NB4 (cell line): ENCODE data around the gene CDKN2D.

Source experiments
- POLR2A ChIP-seq: IDR thresholded peaks from 2 replicates; pipeline ENCODE4 v1.6.1; 2011; ENCODE audit warnings: mild to moderate bottlenecking; ENCODE audit not compliant: insufficient read length; ENCODE audit errors: extremely low read depth
- TF ChIP-seq, protein P1 (sequence below): IDR thresholded peaks from one replicate; pipeline ENCODE4 v1.5.1; 2012; ENCODE audit warnings: low read depth, low read length

- TF ChIP-seq POLR2A = no peak
- TF ChIP-seq, protein P1, sequence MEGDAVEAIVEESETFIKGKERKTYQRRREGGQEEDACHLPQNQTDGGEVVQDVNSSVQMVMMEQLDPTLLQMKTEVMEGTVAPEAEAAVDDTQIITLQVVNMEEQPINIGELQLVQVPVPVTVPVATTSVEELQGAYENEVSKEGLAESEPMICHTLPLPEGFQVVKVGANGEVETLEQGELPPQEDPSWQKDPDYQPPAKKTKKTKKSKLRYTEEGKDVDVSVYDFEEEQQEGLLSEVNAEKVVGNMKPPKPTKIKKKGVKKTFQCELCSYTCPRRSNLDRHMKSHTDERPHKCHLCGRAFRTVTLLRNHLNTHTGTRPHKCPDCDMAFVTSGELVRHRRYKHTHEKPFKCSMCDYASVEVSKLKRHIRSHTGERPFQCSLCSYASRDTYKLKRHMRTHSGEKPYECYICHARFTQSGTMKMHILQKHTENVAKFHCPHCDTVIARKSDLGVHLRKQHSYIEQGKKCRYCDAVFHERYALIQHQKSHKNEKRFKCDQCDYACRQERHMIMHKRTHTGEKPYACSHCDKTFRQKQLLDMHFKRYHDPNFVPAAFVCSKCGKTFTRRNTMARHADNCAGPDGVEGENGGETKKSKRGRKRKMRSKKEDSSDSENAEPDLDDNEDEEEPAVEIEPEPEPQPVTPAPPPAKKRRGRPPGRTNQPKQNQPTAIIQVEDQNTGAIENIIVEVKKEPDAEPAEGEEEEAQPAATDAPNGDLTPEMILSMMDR = peak; percentile 12
These were observed 535 bp downstream of the CDKN2D start for GRCh38 chr19:10568062-10568825.
